Astrocyte of the spinal cord (primary cell): ENCODE results near the gene RANBP6.
A peak's percentile ranks its signal among the peaks of the same experiment; 100 is the strongest.
"Not testable (repeated sequence)": the region's sequence is repeated elsewhere in the genome, so short reads cannot be mapped to it uniquely, and the experiment has no call there.

Experiments used
- DNase-seq: peaks from one replicate; pipeline ENCODE4 v3.0.0; 2011; ENCODE audit warnings: low read depth, low spot score
- H3K4me3 ChIP-seq: 2 replicates; pipeline ENCODE4 v1.5.1; 2011; ENCODE audit warnings: low read depth, mild to moderate bottlenecking, low read length, moderate library complexity
- CTCF ChIP-seq: IDR thresholded peaks from 2 replicates; pipeline ENCODE4 v1.5.1; 2012; ENCODE audit warnings: low read depth, mild to moderate bottlenecking, low read length, inconsistent platforms
- in situ Hi-C: cut with HindIII; loops from 2 replicates; pipeline ENCODE4 v1.10.0; 2017; ENCODE audit warnings: low sequenced_read_pairs

The RANBP6 gene

GRCh38 chr9:6015278-6016157, at the start of gene RANBP6:
Gene RANBP6 (minus strand): TSS chr9:6015624. CDS start chr9:6015607, 17 bp downstream.
- in situ Hi-C loops = no loop called here

GRCh38 chr9:6063146-6063545, 47.7 kb upstream of the RANBP6 start:
- H3K4me3 ChIP-seq, in situ Hi-C loops, DNase-seq: not testable (repeated sequence)

More at GRCh38 chr9:6015278-6016157, at the start of gene RANBP6:
- DNase-seq = peak; percentile 86
- TF ChIP-seq CTCF = no peak
- peak within 1 kb of the TSS; percentile 77 for H3K4me3 ChIP-seq

- DNase-seq = no peak
- TF ChIP-seq CTCF = no peak
- in situ Hi-C loops = no loop called here
- H3K4me3 ChIP-seq = no peak overlapping the region
These were observed 40.2 kb upstream of the RANBP6 start for GRCh38 chr9:6055666-6056065.

GRCh38 chr9:6055216-6055615, 39.8 kb upstream of the RANBP6 start:
- no peak overlapping the region for H3K4me3 ChIP-seq
- in situ Hi-C loops = no loop called here
- peak; percentile 85 for DNase-seq
- TF ChIP-seq CTCF = peak; percentile 38

GRCh38 chr9:6054280-6055099, 39.1 kb upstream of the RANBP6 start:
- in situ Hi-C loops = no loop called here
- peak; percentile 82 for TF ChIP-seq CTCF
- DNase-seq = peak; percentile 70
- H3K4me3 ChIP-seq = no peak overlapping the region

GRCh38 chr9:6052293-6052919, 37.0 kb upstream of the RANBP6 start:
- in situ Hi-C loops = no loop called here
- no peak overlapping the region for H3K4me3 ChIP-seq
- no peak for TF ChIP-seq CTCF
- no peak for DNase-seq
